NCI-H146 treated with DMSO at 0.1 percent for 48 hours (cell line): ENCODE data around the gene CPB2.

Experiments
- DNase-seq: peaks from one replicate; lab custom pipeline; 2025; ENCODE audit not compliant: unreplicated experiment; lab: John Stamatoyannopoulos, UW

CPB2 gene

GRCh38 chr13:46006688-46007452 lies 98.0 kb downstream of the CPB2 start:
- no peak for DNase-seq

DNA sequence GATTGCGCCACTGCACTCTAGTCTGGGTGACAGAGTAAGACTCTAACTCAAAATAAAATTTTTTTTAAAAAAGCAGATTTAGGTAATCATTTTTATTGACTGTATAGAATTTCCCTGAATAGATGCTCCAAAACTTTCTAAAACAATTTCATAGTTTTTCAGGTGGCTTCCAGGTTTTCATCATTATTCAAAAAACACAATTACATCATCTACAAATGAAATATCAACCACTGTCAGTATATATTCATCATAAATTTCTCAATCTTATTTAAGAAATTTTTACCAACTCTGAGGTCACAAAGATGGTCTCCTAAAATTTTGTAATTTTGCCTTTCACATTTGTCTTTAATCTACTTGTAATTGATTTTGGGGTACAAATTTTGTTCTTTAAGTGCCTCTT lies 100.3 kb downstream of the CPB2 start:
- no peak for DNase-seq
